ENCODE results near the gene NSMCE1.

- TF ChIP-seq CTCF (IDR thresholded peaks at IDR 0.05) (no peak), POLR2A (IDR thresholded peaks at IDR 0.05) (no peak)
Measured at GRCh38 chr16:27238591-27238990, 30.0 kb downstream of the NSMCE1 start.
